ENCODE data around the gene ZNF333.
"Not testable (repeated sequence)": the region's sequence is repeated elsewhere in the genome, so short reads cannot be mapped to it uniquely, and the experiment has no call there.

The ZNF333 gene

GRCh38 chr19:14770136-14770535, 80.3 kb downstream of the ZNF333 start:
- no peak for DNase-seq

GRCh38 chr19:14770944-14771839, 81.3 kb downstream of the ZNF333 start:
- DNase-seq = no peak

- DNase-seq = no peak
These were observed 82.6 kb downstream of the ZNF333 start for GRCh38 chr19:14772467-14772866.

- no peak for DNase-seq
These were observed 83.1 kb downstream of the ZNF333 start for GRCh38 chr19:14772995-14773394.

GRCh38 chr19:14773722-14774121, 83.9 kb downstream of the ZNF333 start:
- DNase-seq = not testable (repeated sequence)

- no peak for DNase-seq
These were observed 84.5 kb downstream of the ZNF333 start for GRCh38 chr19:14774373-14774772.

GRCh38 chr19:14775326-14775725, 85.5 kb downstream of the ZNF333 start:
- not testable (repeated sequence) for DNase-seq

- peak; percentile 86 for DNase-seq
These were observed 86.2 kb downstream of the ZNF333 start for GRCh38 chr19:14775869-14776586.

GRCh38 chr19:14777645-14778044, 87.8 kb downstream of the ZNF333 start:
- DNase-seq = not testable (repeated sequence)

- not testable (repeated sequence) for DNase-seq
These were observed 88.4 kb downstream of the ZNF333 start, which contains the start of gene ADGRE2 for GRCh38 chr19:14778110-14778845. ADGRE2 (minus strand) TSS chr19:14778560; CDS start chr19:14776756, 1,804 bp downstream.

GRCh38 chr19:14779151-14779550, 89.3 kb downstream of the ZNF333 start:
- DNase-seq = peak; percentile 29

- not testable (repeated sequence) for DNase-seq
These were observed 90.9 kb downstream of the ZNF333 start for GRCh38 chr19:14780622-14781225.

GRCh38 chr19:14781713-14782536, 92.1 kb downstream of the ZNF333 start:
- DNase-seq = not testable (repeated sequence)

- DNase-seq = no peak
These were observed 93.0 kb downstream of the ZNF333 start for GRCh38 chr19:14782626-14783409.

All from MV-4-11 (cell line).